ENCODE results near the gene LAMA3.

GRCh38 chr18:23827681-23828080, 138.4 kb downstream of the LAMA3 start:
- TF ChIP-seq ZNF138 (tag by site-specific recombination; IDR thresholded peaks at IDR 0.05; ENCODE audit: borderline replicate concordance) (no peak), ZNF776 (tag by site-specific recombination; IDR thresholded peaks at IDR 0.05; ENCODE audit: borderline replicate concordance) (no peak), ZNF792 (tag by site-specific recombination; IDR thresholded peaks at IDR 0.05) (no peak), ZNF112 (tag by site-specific recombination; IDR thresholded peaks at IDR 0.05) (no peak), BCL11A (tag by site-specific recombination; IDR thresholded peaks at IDR 0.05; ENCODE audit: low read depth) (no peak), REST (tag by site-specific recombination; IDR thresholded peaks at IDR 0.05) (no peak), CTCF (tag by site-specific recombination; IDR thresholded peaks at IDR 0.05) (no peak), ATF2 (tag by site-specific recombination; IDR thresholded peaks at IDR 0.05; ENCODE audit: low read depth) (no peak), ZBTB44 (tag by site-specific recombination; IDR thresholded peaks at IDR 0.05) (no peak), ZBTB8A (tag by site-specific recombination; IDR thresholded peaks at IDR 0.05) (no peak), ZSCAN18 (tag by site-specific recombination; IDR thresholded peaks at IDR 0.05) (no peak), ZNF19 (tag by site-specific recombination; IDR thresholded peaks at IDR 0.05; ENCODE audit: low read depth) (no peak), ZNF707 (tag by site-specific recombination; IDR thresholded peaks at IDR 0.05) (no peak), SALL2 (tag by site-specific recombination; IDR thresholded peaks at IDR 0.05; ENCODE audit: borderline replicate concordance) (no peak)
